Skeletal muscle satellite cell (primary cell): ENCODE data around the gene TTC28.
"Not testable (repeated sequence)": the region's sequence is repeated elsewhere in the genome, so short reads cannot be mapped to it uniquely, and the experiment has no call there.

ENCODE experiments used
- H3K27me3 ChIP-seq: 2 replicates; pipeline ENCODE4 v1.7.0; 2013; ENCODE audit warnings: low read length; ENCODE audit not compliant: control insufficient read depth, insufficient read depth
- H3K36me3 ChIP-seq: 2 replicates; pipeline ENCODE4 v1.7.0; 2013; ENCODE audit warnings: mild to moderate bottlenecking, control low read depth, low read length; ENCODE audit not compliant: insufficient read depth
- H3K4me1 ChIP-seq: 2 replicates; pipeline ENCODE4 v1.7.0; 2013; ENCODE audit warnings: low read length; ENCODE audit not compliant: control insufficient read depth, insufficient read depth
- H3K4me2 ChIP-seq: 2 replicates; pipeline ENCODE4 v1.7.0; 2013; ENCODE audit warnings: mild to moderate bottlenecking, low read length
- H3K4me3 ChIP-seq: 2 replicates; pipeline ENCODE4 v1.7.0; 2013; ENCODE audit warnings: low read length
- H3K9ac ChIP-seq: 2 replicates; pipeline ENCODE4 v1.7.0; 2013; ENCODE audit warnings: mild to moderate bottlenecking, low read depth, low read length, moderate library complexity
- H3K9me3 ChIP-seq: replicated peaks from 2 replicates; pipeline ENCODE4 v1.7.0; 2013; ENCODE audit warnings: mild to moderate bottlenecking, control low read depth, low read length

TTC28 gene

DNA sequence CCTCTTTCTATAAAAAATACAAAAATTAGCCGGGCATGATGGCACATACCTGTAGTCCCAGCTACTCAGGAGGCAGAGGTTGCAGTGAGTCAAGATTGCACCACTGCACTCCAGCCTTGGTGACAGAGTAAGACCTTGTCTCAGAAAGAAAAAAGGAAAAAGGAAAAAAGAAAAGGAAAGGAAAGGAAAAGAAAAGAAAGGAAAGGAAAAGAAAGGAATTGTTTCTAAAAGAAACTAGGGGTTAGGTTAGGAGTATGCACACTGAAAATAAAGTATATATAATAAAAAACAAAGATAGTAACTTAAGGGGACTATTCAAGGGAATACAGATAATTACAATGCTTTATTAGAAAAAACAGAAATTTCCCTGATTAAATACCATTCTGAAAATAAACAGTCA is 50.9 kb downstream of the TTC28 start:
- Histone ChIP-seq H3K9ac (no peak overlapping the region), H3K9me3 (no peaks in the 10 kb centered on the region), H3K4me1 (no peaks in the 10 kb centered on the region), H3K36me3 (no peaks in the 10 kb centered on the region), H3K4me2 (no peak overlapping the region), H3K4me3 (no peak overlapping the region), H3K27me3 (no peaks in the 10 kb centered on the region)

GRCh38 chr22:28627791-28628190 is 51.8 kb downstream of the TTC28 start:
- no peaks in the 10 kb centered on the region for H3K9me3 ChIP-seq
- no peaks in the 10 kb centered on the region for H3K27me3 ChIP-seq

DNA sequence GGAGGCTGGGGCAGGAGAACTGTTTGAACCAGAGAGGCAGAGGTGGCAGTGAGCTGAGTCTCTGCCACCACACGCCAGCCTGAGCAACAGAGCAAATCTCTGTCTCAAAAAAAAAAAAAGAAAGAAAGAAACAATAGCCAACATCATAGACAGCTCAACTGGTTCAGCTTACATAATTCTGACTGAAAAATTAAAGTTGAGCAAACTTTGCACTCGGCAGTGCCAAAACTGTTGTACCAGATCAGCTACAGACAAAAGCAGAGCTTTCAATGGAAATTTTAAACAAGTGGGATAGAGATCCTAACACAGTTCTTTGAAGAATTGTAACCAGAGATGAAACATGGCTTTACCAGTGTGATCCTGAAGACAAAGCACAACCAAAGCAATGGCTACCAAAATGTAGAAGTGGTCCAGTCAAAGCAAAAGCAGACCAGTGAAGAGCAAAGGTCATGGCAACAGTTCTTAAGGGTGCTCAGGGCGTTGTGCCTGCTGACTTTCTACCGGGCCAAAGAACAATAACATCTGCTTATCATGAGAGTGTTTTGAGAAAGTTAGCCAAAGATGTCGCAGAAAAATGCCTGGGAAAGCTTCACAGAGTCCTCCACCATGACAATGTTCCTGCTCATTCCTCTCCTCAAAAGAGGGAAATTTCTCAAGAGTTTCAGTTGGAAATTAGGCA is 59.3 kb downstream of the TTC28 start:
- Histone ChIP-seq H3K27me3 (no peaks in the 10 kb centered on the region), H3K4me1 (no peaks in the 10 kb centered on the region)

More at GRCh38 chr22:28627791-28628190, 51.8 kb downstream of the TTC28 start:
- H3K4me3 ChIP-seq = no peak overlapping the region
- no peak overlapping the region for H3K9ac ChIP-seq
- no peaks in the 10 kb centered on the region for H3K4me1 ChIP-seq
- H3K4me2 ChIP-seq = no peak overlapping the region
- no peaks in the 10 kb centered on the region for H3K36me3 ChIP-seq

GRCh38 chr22:28619236-28619635 is 60.4 kb downstream of the TTC28 start:
- Histone ChIP-seq H3K4me1 (no peaks in the 10 kb centered on the region), H3K27me3 (no peaks in the 10 kb centered on the region), H3K36me3 (no peaks in the 10 kb centered on the region), H3K4me2 (no peak overlapping the region), H3K9me3 (no peaks in the 10 kb centered on the region), H3K9ac (no peak overlapping the region), H3K4me3 (no peak overlapping the region)

More for the DNA sequence above, 59.3 kb downstream of the TTC28 start:
- Histone ChIP-seq H3K4me3 (no peak overlapping the region), H3K36me3 (no peaks in the 10 kb centered on the region), H3K9me3 (no peaks in the 10 kb centered on the region), H3K9ac (no peak overlapping the region), H3K4me2 (no peak overlapping the region)

DNA sequence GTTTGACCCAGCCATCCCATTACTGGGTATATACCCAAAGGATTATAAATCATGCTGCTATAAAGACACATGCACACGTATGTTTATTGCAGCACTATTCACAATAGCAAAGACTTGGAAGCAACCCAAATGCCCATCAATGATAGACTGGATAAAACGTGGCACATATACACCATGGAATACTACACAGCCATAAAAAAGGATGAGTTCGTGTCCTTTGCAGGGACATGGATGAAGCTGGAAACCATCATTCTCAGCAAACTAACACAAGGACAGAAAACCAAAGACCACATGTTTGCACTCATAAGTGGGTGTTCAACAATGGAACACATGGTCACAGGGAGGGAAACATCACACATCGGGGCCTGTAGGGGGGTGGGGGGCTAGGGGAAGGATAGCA is 64.2 kb downstream of the TTC28 start:
- not testable (repeated sequence) for H3K4me1 ChIP-seq, H3K36me3 ChIP-seq, H3K4me3 ChIP-seq, H3K27me3 ChIP-seq, H3K9me3 ChIP-seq, H3K4me2 ChIP-seq, H3K9ac ChIP-seq

DNA sequence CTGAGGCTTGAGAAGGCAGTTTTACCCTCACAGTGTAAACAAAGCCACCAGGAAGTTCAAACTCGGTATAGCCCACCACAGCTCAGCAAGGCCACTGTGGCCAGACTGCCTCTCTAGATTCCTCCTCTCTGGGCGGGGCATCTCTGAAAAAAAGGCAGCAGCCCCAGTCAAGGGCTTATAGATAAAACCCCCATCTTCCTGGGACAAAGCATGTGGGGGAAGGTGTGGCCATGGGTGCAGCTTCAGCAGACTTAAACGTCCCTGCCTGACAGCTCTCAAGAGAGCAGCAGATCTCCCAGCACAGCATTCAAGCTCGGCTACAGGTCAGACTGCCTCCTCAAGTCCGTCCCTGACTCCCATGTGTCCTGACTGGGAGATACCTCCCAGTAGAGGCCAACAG is 69.7 kb downstream of the TTC28 start:
- no peak overlapping the region for H3K9ac ChIP-seq
- no peaks in the 10 kb centered on the region for H3K4me1 ChIP-seq
- no peak overlapping the region for H3K4me2 ChIP-seq

DNA sequence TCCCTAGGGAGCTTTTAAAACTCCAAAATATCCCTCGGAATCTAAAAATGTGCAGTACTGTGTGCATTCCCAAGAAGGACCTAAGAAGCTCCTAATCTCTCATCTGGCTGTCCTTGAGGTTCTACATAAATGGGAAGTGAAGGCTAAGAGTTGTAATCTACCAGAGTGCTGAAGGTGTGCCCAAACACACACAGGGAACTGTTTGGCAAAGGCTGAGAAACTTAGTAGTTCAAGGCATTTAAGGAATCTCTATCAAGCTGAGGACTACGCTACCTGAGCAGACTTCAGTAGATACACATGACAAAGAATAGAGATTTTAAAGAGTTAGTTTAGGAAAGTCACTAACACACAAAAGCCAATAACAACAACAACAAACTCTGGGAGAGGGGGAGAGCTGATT is 71.1 kb downstream of the TTC28 start:
- H3K36me3 ChIP-seq = no peaks in the 10 kb centered on the region
- no peak overlapping the region for H3K4me2 ChIP-seq
- no peak overlapping the region for H3K9ac ChIP-seq
- no peak overlapping the region for H3K4me3 ChIP-seq
- no peaks in the 10 kb centered on the region for H3K9me3 ChIP-seq
- no peaks in the 10 kb centered on the region for H3K4me1 ChIP-seq
- no peaks in the 10 kb centered on the region for H3K27me3 ChIP-seq

More for the DNA sequence above, 69.7 kb downstream of the TTC28 start:
- no peak overlapping the region for H3K4me3 ChIP-seq
- H3K9me3 ChIP-seq = no peaks in the 10 kb centered on the region
- no peaks in the 10 kb centered on the region for H3K27me3 ChIP-seq
- no peaks in the 10 kb centered on the region for H3K36me3 ChIP-seq

DNA sequence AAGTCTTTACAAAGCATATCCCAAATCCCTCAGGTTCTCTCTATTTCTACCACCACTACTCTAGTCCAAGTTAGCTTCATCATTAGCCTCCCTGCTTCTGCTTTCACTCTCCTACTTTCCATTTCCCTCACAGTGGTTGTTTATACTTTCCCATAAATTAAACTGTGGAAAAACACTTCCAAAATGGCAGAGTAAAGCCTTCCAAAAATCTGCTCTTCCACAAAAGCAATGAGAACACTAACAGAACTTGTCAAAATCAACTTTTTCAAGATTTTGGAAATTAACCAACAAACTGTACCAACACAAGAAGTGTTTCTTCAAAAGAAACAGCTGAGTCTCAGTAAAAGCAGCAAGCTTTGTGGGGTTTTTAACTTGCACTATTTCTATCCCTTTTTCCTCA is 71.8 kb downstream of the TTC28 start:
- Histone ChIP-seq H3K4me3 (no peak overlapping the region), H3K9ac (no peak overlapping the region), H3K27me3 (no peaks in the 10 kb centered on the region), H3K4me1 (no peaks in the 10 kb centered on the region), H3K36me3 (no peaks in the 10 kb centered on the region), H3K4me2 (no peak overlapping the region), H3K9me3 (no peaks in the 10 kb centered on the region)

- H3K4me2 ChIP-seq = no peak overlapping the region
- no peaks in the 10 kb centered on the region for H3K27me3 ChIP-seq
- H3K36me3 ChIP-seq = no peaks in the 10 kb centered on the region
- H3K4me3 ChIP-seq = no peak overlapping the region
- no peaks in the 10 kb centered on the region for H3K4me1 ChIP-seq
- H3K9ac ChIP-seq = no peak overlapping the region
- H3K9me3 ChIP-seq = no peaks in the 10 kb centered on the region
Measured at GRCh38 chr22:28604966-28605761, 74.5 kb downstream of the TTC28 start.

DNA sequence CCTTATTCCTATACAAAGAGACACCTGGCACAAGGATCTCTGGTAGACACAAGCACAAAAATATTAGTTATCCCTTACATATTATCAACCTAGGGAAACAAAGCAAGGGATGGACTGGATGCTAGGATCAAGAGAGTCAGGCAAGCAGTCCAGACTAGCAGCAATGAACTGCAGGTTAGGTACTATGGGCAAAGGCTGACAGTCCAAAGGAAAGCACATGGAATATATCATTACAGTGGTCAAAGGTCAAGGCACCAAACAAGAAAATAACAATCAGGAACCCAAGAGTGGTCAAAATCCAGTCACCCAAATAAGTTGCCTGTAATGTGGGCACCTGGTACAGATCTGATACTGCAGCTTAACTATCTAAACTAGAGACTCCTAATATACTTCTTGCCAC is 77.7 kb downstream of the TTC28 start:
- Histone ChIP-seq H3K36me3 (no peaks in the 10 kb centered on the region), H3K4me2 (no peak overlapping the region), H3K9me3 (no peaks in the 10 kb centered on the region)

DNA sequence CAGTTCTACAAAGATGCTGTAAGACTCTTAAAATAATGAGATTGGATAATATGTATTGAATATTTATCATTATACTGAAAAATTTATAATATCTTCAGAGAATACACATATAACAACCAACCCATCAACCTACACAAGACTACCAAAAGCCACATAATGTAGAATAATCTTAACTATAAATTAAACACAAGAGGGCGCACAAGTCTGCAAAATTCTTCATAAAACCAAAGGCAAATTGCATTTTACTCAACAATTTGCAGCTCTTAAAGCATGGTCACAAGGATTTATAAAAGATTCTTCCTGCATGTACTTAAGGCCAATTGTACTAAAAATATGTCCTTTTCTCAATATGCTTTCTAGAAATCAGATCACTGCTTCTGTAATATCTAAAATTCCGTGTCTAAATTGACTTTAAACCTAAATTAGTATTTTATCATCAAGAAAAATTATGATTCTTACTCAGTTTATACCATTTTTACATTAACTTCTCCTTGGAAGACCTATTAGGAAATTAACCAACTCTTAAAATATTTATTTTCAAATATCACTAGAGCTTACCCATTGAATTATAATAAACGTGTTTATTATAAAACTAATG is 79.0 kb downstream of the TTC28 start:
- Histone ChIP-seq H3K9ac (no peak overlapping the region), H3K4me1 (peaks cover 10% of the 10 kb centered on the region), H3K36me3 (no peaks in the 10 kb centered on the region), H3K4me2 (no peak overlapping the region), H3K4me3 (no peak overlapping the region), H3K27me3 (no peaks in the 10 kb centered on the region), H3K9me3 (no peaks in the 10 kb centered on the region)

More for the DNA sequence above, 77.7 kb downstream of the TTC28 start:
- Histone ChIP-seq H3K4me3 (no peak overlapping the region), H3K27me3 (no peaks in the 10 kb centered on the region), H3K9ac (no peak overlapping the region), H3K4me1 (peaks cover under 1% of the 10 kb centered on the region)
